HuH-7.5 (cell line): ENCODE results near the gene ZNF804B.

ENCODE experiments used
- DNase-seq: peaks from one replicate; pipeline ENCODE4 v3.0.0; 2011; ENCODE audit warnings: low spot score

ZNF804B gene

GRCh38 chr7:88842201-88842600, 82.7 kb downstream of the ZNF804B start:
- no peak for DNase-seq

DNA sequence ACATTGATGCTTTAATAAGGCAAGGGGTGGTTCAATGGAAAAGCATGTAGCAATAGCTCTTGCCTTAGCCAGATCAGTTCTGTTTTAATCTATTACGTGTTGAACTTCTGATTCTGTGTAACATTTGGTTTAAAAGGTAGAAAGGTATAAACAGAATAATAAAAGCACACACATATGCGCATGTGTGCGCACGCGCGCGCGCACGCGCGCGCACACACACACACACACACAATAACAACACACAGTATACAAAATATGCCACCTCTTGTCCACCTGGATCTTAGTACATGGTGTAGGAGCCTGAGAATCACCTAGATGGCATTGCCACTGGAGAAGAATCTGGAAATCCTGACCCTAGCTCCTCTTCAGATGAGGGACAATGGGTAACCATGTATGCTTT, 85.6 kb downstream of the ZNF804B start:
- no peak for DNase-seq

GRCh38 chr7:88851220-88851619, 91.7 kb downstream of the ZNF804B start:
- no peak for DNase-seq

- DNase-seq, result no peak
Observed at GRCh38 chr7:88859288-88859687, 99.8 kb downstream of the ZNF804B start.

DNA sequence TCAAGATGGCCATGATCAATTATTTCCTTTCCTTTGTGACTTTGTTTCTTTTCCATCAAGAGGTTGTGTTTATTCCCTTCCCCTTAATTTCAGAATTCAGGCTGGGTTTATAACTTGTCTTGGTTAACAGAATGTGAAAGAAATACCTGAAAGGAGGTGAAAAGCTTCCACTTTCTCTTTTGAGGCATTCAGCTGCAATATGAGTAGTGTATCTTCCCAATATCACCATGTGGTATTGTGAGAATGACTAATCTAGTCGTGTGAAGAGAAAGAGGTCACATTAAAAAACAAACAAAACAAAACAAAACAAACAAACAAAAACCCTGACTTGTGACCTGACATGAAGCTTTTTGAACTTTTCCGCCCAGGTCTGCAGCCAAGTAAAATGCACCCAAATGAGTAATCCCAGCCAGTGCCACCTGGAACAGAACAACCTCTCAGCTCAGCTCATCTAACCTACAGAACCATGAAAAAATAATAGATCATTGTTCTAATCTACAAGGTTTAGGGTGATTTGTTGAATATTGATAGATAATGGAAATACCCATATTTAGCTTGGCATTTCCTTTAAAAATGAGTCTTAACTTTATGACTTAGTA, 106.9 kb downstream of the ZNF804B start:
- no peak for DNase-seq

DNA sequence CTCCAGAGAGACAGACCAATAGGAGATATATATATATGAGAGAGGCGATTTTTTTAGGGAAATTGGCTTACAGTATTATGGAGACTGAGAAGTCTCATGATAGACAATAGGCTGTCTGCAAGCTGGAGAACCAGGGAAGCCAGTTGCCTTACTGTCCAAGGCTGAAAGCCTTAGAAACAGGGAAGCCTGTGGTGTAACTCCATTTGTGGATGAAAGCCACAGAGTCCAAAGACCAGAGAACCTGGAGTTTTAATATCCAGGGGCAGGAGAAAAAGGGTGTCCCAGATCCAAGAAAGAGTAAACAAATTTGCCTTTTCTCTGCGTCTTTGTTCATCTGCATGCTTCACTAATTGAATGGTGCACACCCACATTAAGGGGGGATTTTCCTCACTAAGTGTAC, 107.7 kb downstream of the ZNF804B start:
- no peak for DNase-seq

DNA sequence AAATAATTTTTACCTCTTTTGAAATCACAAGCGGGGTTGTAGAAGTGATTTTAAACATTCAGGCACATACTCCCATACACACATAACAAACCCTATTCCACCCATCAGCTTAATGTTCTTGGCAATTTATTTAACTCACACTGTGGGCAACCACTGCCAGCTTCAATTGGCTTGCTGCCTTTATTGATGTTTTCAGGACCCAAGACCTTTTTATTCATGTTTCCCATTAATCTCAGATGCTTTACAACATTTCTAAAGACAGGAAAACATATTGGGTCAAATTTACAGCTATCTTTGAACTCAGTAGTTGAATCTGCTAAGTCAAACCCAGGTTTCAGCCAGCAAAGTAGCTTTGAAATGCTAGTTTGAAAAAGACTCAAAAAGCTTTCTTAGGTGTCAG, 109.0 kb downstream of the ZNF804B start:
- no peak for DNase-seq

GRCh38 chr7:88881136-88881535, 121.6 kb downstream of the ZNF804B start:
- no peak for DNase-seq

DNA sequence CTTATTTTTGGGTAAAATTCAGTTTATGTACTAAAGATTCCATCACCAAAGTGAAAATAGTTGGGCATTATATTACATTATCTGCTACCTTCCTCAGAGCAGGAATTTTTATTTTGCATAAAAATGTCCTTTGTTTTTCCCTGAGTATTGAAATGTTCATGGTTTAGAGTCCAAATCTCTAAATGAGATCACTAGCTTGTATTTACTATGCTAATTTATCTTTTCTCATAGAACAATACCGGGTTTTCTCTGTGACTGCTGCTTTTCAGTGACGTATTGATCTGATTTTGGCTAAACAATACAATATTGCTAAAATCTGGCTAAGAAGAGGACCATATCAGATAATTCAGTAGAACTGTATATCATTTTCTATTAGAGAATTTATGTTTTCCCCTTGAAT, 125.6 kb downstream of the ZNF804B start:
- no peak for DNase-seq

DNA sequence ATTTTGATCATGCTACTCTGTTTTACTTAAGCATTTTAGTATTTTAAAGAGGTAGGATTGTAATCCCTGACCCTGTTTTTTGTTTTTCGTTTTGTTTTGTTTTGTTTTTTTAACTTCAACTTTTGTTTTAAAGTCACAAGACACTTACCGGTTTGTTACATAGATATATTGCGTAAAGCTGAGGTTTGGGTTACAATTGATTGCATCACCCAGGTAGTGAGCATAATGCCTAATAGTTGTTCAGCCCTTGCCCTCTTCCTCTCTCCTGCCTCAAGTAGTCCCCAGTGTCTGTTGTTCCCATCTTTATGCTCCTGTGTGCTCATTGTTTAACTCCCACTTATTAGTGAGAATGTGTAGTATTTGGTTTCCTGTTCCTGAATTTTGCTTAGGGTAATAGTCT, 129.2 kb downstream of the ZNF804B start:
- DNase-seq, result no peak

DNA sequence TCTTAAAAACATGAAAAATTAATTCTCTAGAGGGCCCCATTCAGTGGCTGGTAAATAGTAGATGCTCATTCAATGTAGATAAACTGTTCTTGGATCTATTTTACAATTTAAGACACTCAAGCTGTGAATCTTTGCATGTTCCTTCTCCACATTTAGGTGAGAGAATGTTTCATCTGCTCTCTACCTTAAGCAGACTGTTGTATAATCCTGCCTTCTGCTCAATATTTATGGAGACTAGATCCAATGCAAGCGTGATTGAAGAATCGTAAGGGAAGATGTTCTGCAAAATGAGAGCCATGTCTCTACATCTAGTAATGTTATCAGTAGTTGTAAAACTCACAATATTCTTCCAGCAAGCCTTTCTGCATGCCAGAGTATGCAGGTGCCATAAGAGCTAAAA, 151.0 kb downstream of the ZNF804B start:
- no peak for DNase-seq

GRCh38 chr7:88912852-88913251, 153.4 kb downstream of the ZNF804B start:
- DNase-seq, result no peak

DNA sequence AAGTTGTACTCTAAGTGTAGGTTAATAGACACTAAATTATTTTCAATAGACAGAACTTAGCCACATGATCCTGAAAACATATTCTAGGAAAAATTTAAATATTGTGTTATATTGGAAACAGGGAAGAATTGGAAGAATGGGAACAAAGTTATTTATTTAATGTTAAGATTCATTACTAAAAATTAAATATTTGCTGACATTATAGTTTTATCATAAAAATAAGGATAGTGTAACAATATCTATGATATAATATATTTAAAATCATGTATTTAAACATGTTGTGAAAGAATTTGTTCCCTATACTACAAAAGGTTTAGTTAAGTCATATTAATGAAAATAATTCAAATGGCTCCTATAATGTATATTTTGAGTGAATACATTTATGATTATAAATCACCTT, 156.1 kb downstream of the ZNF804B start:
- DNase-seq, result no peak

DNA sequence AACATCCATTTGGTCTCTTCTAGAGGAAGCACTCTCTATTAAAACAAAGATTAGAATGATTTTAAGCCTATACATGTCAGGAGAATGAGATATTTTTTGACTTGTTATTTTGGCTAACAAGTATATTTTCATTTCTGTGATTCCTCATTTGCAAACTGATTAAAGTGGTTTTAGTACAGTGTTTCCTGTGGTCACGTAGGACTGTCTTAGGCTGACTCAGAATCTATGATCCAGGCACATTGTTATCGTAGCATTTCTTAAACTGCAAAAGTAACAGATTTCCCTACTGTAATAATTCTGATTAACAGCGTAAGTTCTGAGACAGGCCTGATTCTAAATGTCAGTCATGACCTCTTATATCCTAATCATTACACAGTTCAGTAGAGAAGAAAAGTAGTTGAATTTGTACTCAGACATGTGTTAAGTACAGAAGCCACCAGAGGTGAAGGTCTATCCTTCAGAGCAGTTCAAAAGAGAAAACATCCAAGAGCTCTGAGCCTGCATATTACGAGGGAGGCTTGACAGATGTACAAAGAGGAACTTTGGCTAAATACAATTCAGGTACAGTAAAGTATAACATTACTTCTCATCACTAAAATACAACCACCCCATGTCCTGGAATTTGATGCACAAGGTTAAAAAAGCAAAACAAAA, 160.1 kb downstream of the ZNF804B start:
- no peak for DNase-seq

- no peak for DNase-seq
Observed at GRCh38 chr7:88922944-88923343, 163.4 kb downstream of the ZNF804B start.

- no peak for DNase-seq
Observed at GRCh38 chr7:88928276-88928675, 168.8 kb downstream of the ZNF804B start.

GRCh38 chr7:88929719-88930118, 170.2 kb downstream of the ZNF804B start:
- DNase-seq, result no peak

DNA sequence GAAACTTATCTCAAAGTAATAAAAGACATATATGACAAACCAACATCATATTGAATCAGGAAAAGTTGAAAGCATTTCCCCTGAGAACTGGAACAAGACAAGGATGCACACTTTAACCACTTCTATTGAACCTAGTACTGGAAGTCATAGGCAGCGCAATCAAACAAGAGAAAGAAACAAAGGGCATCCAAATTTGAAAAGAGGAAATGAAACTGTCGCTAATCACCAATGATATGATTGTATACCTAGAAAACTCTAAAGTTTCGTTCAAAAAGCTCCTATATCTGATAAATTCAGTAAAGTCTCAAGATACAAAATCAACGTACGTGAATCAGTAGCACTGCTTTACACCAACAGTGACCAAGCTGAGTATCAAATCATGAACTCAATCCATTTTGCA, 173.8 kb downstream of the ZNF804B start:
- no peak for DNase-seq

DNA sequence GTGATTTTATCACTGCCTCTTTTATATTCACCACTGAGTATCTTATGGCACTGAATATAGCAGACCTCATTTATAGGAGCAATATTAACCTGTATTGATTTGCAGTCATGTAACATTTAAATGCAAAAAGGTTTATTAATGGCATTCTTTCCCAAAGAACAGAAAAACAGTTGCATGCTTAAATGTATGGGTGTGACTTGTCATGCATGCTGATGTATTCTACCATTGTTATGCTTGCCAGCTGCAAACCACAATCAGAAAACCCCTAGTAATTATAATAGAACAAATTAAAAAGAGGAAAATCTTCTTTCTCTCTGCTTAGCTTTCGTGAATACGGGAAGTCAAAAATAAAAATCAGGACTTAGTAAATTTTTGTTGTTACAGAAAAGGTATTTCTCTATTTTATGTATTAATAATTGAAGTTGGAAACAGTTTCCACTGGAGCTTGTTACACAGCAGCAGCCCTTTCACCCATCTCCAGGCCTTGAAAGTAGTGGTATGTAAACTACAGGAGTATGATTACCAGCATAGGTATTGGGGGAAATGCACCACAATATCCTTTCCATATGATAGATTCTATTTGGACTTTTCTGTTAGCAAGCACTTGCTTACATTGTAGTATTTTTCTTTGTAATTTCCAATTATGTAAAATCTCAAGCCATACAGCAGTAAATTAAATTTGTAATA, 183.5 kb downstream of the ZNF804B start:
- no peak for DNase-seq

GRCh38 chr7:88951826-88952225, 192.3 kb downstream of the ZNF804B start:
- DNase-seq, result no peak

- DNase-seq, result no peak
Observed at GRCh38 chr7:88964418-88964817, 204.9 kb downstream of the ZNF804B start.

DNA sequence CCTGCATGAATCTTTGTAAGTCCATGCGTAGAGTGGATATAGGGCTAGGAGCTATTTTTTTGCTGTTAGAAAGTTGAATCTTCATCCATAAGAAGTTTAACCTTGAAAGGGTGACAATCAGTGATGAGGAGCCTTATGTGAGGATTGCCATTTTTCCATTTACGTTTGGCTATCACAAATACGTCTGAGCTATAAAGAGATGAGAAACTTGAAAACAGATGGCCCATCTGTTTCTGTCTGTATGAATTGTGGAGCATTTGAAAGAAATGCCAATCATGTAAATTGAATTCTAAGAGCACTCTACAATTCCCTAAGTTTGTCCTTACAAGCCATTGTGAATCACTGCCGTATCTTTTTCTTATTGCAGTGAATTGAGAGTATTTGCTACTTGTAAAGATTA, 205.9 kb downstream of the ZNF804B start:
- DNase-seq, result no peak

- DNase-seq, result no peak
Observed at GRCh38 chr7:88967432-88967831, 207.9 kb downstream of the ZNF804B start.

DNA sequence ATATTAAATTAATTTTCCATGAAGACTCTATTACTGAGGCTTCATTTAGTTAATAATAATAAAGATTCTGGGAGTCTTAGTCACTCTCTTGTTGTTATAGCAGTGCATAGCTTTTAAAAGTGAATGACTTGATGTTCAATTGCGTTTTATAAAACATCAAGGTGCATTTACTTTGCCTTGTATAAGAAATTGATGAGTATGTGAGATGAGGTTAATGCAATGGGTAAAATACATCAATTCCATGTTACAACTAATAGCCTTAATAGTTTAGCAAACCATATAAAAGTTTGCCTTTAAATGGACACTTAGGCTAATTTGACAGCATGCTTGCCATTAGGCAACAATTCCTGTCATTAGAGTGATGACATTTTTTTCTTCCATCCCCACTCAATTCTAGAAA, 209.7 kb downstream of the ZNF804B start:
- no peak for DNase-seq
